HG03460 (cell line): ENCODE data around the gene UNC93B1.

Experiments used
- ATAC-seq: cut with Tn5 transposase; IDR thresholded peaks from one replicate; pipeline ENCODE4 v1.9.1; 2021; ENCODE audit not compliant: unreplicated experiment

Gene UNC93B1

DNA sequence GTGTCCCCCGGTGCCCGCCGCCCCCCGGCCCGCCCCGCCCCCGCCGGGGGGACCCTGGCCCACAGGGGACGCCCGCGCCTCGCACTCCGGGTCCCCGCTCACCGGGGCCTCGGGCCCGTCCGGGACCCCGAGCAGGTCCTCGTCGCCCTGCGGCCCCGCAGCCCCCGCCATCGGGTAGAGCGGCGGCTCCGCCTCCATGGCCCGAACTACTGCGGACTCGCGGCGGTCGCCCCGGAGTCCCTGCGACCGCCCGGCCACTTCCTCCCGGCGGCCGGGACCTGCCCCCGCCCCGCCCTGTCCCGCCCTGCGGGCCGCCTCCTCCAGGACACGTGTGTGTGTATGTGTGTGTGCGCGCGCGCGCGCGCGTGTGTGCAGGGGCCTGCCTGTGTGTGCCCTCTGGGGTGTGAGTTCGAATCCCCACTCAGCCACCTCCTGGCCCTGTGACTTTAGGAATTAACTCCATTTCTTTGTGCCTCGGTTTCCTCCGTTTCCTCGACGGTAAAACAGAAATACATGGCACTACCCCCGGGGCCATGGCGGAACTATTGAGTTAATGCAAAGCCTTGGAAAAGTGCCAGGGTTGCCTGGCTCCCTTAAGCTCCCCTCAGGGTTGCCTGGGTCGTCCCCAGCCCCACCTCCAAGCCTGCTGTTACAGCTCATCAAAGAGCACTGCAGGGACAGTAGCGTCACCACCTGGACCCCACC is at the start of gene UNC93B1:
UNC93B1 (minus strand) TSS at position 252 of the 705 bp plus-strand sequence; CDS start at position 198, 54 bp downstream.
- ATAC-seq, result peak; percentile 33

DNA sequence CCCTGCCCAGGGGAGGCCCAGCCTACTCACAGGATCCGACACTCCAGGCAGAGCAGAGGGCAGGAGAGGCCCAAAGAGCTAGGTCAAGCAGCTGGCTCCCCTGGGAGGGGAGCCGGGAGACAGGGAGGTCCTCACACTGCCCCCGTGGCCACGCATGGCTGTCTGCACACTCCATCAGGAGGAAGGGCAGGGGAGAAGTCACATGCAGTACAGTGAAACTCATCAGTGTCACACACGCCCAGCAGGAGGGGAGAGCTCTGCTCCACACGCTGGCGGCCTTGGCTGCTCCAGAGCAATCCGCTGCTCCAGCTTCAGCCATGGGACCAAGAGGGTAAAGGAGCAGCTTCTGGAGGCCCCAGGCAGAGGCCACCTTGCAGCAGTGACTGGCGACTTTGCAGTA is 49.2 kb upstream of the UNC93B1 start:
- ATAC-seq, result no peak

GRCh38 chr11:68052137-68052873 is 48.4 kb upstream of the UNC93B1 start:
- no peak for ATAC-seq

GRCh38 chr11:68051191-68052136 is 47.6 kb upstream of the UNC93B1 start:
- ATAC-seq, result no peak

DNA sequence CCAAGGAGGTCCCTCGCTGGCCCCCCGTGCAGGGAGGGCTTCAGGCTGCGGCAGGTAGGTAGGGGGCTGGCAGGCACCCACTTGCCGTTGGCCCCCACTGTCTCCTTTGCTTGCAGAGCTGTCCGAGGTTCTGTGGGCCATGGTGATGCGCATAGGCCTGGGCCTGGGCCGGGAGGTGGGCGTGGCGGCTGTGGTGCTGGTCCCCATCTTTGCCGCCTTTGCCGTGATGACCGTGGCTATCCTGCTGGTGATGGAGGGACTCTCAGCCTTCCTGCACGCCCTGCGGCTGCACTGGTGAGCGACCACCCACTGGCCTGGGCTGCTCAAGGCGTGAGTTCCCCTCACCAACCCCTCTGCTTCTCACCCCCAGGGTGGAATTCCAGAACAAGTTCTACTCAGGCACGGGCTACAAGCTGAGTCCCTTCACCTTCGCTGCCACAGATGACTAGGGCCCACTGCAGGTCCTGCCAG is 46.5 kb upstream of the UNC93B1 start:
- ATAC-seq, result no peak

GRCh38 chr11:68049509-68050370 is 45.8 kb upstream of the UNC93B1 start:
- ATAC-seq, result no peak

GRCh38 chr11:68048681-68049508 is 45.0 kb upstream of the UNC93B1 start:
- no peak for ATAC-seq

DNA sequence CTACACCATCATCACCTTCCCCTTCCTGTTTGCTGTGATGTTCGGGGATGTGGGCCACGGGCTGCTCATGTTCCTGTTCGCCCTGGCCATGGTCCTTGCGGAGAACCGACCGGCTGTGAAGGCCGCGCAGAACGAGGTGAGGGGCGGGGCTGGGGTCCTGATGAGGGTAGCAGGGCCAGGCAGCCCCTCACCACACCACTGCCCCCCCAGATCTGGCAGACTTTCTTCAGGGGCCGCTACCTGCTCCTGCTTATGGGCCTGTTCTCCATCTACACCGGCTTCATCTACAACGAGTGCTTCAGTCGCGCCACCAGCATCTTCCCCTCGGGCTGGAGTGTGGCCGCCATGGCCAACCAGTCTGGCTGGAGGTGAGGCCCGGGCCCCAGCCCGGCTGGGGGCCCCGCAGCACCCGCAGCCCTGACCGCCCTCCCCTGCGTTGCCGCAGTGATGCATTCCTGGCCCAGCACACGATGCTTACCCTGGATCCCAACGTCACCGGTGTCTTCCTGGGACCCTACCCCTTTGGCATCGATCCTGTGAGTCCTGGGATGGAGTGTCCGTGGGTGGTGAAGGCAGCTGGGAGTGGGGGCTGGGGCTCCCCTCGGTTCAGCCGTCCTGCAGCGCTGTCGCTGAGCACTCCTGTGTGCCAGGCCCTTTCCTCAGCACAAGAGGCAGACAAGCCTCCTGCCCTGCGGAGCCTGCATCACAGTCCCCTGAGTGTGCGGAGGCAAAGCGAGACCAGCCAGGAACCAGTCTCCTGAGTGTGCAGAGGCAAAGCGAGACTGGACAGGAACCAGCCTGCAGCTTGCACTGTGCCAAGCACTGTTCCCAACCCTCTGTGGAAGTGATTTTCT is 43.8 kb upstream of the UNC93B1 start:
- ATAC-seq, result no peak

DNA sequence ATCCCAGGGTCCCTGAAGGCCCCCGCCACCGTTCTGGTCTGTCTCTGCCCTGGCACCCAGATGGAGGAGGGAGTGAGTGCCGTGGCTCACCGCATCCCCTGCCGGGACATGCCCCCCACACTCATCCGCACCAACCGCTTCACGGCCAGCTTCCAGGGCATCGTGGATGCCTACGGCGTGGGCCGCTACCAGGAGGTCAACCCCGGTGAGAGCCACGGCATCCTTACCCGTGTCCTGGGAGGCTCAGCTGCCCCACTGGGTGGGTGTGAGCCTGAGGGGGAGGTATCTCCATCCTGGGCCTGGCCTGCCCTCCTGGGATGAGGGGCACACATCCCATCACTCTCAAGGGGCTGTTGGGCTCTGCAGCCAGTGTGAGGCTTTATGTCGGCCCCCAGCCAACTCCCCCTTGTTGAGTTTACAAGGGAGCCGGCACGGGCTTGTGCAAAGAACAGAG is 41.0 kb upstream of the UNC93B1 start:
- ATAC-seq, result no peak

- no peak for ATAC-seq
Observed at GRCh38 chr11:68044145-68044813, 40.4 kb upstream of the UNC93B1 start.

- no peak for ATAC-seq
Observed at GRCh38 chr11:68043349-68044144, 39.6 kb upstream of the UNC93B1 start.

DNA sequence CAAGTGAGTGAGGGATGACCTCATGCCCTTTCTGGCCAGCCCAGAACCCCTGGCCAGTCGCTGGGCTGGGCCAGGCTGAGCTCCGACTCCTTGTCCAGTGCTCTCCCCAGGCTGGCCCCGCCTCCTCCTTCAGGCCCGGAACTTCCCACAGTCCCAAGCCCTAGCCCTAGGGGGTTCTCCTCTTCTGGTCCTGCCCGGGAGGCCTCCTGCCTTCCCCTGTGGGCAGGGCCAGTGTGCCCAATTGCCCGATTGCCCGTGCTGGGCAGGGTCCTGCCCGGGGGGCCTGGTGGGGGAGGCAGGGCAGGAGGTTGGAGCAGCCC is 39.1 kb upstream of the UNC93B1 start:
- ATAC-seq, result no peak

- ATAC-seq, result no peak
Observed at GRCh38 chr11:68042219-68043028, 38.5 kb upstream of the UNC93B1 start.

DNA sequence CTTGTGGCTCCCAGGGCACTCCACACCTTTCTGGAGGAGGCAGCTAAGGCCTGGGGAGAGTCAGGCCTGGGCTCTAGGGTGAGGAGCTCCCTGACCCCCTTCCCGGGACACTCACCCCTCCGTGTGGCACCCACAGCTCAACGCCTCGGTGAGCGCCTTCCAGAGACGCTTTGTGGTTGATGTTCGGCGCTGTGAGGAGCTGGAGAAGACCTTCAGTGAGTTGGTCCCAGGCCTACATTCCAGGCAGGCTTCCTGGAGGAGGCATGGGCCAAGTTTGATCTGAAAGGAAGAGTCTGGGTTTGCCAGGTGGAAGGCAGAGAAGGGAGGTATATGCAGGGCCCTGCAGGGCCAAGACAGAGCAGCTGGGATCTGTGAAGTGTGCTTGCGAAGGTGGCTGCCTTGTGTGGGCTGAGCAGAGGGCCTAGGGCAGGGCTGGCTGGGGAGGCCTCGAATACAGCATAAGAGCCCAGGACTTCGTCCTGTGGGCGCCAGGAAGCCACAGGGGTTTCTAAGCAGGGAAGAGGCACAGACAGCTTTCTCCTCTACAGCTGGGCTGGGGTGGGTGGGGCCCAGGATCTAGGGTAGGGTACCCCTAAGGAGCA is 37.8 kb upstream of the UNC93B1 start:
- ATAC-seq, result no peak

GRCh38 chr11:68040957-68041591 is 37.2 kb upstream of the UNC93B1 start:
- no peak for ATAC-seq
